HEK293 (cell line): ENCODE measurements around the gene RRM1.

Experiments
- CTCF ChIA-PET: fragments of 350-600 bp; formaldehyde crosslinking; extraction: SDS; loops from one replicate; lab custom pipeline; 2021; ENCODE audit warnings: antibody characterized with exemption; lab: Yijun Ruan, JAX
- POLR2A ChIA-PET: fragments of 300-600 bp; formaldehyde crosslinking; extraction: SDS; loops from one replicate; lab custom pipeline; 2020; ENCODE audit warnings: antibody characterized with exemption, inconsistent platforms; lab: Yijun Ruan, JAX
- H3K27ac ChIP-seq: fragments of 200-500 bp; sonication (Bioruptor generic); 2 replicates; pipeline ENCODE4 v1.5.1; 2014; ENCODE audit warnings: low read depth, low read length, control low read depth, inconsistent platforms; ENCODE audit errors: extremely low read depth
- H3K36me3 ChIP-seq, 2 experiments: fragments of 200-500 bp in 1 of 2; sonication (Bioruptor generic) in 1 of 2; 1 replicate in 1 of 2; 2 replicates in 1 of 2; pipeline ENCODE4 v1.5.1; 2014 to 2017; ENCODE audit warnings: inconsistent platforms in 2 of 2, low read length in 2 of 2; ENCODE audit not compliant: control insufficient read depth in 2 of 2, insufficient read depth in 1 of 2
- H3K4me1 ChIP-seq: fragments of 200-500 bp; sonication (Bioruptor generic); 2 replicates; pipeline ENCODE4 v1.5.1; 2014; ENCODE audit warnings: mild to moderate bottlenecking, low read length, inconsistent platforms; ENCODE audit not compliant: control insufficient read depth, insufficient read depth
- H3K4me3 ChIP-seq: 2 replicates; pipeline ENCODE4 v1.5.1; 2011; ENCODE audit warnings: low read depth, mild to moderate bottlenecking, control low read depth, low read length, moderate library complexity
- H3K9me3 ChIP-seq: fragments of 200-500 bp; sonication (Bioruptor generic); 2 replicates; pipeline ENCODE4 v1.5.1; 2014; ENCODE audit warnings: low read depth, low read length, inconsistent platforms; ENCODE audit not compliant: control insufficient read depth, insufficient read depth
- HOXA7 ChIP-seq: sonication (generic); formaldehyde crosslinking; IDR thresholded peaks from 2 replicates; pipeline ENCODE4 v1.8.1; 2022; ENCODE audit warnings: missing genetic modification reagents, borderline replicate concordance
- KLF8 ChIP-seq: fragments of 450-650 bp; formaldehyde crosslinking; IDR thresholded peaks from 2 replicates; pipeline ENCODE4 v1.5.1; 2016; ENCODE audit warnings: missing biosample characterization, missing genetic modification characterization
- PRDM6 ChIP-seq: fragments of 450-650 bp; formaldehyde crosslinking; IDR thresholded peaks from 2 replicates; pipeline ENCODE4 v1.5.1; 2017; ENCODE audit warnings: missing biosample characterization, missing genetic modification characterization
- SCRT2 ChIP-seq: fragments of 450-650 bp; formaldehyde crosslinking; IDR thresholded peaks from 2 replicates; pipeline ENCODE4 v1.5.1; 2016; ENCODE audit warnings: missing biosample characterization, missing genetic modification characterization
- ZBTB17 ChIP-seq: fragments of 450-650 bp; formaldehyde crosslinking; IDR thresholded peaks from 2 replicates; pipeline ENCODE4 v1.5.1; 2016; ENCODE audit warnings: missing biosample characterization, missing genetic modification characterization
- ZBTB26 ChIP-seq: fragments of 450-650 bp; formaldehyde crosslinking; optimal IDR thresholded peaks from 2 replicates; pipeline ENCODE3; 2016; ENCODE audit warnings: missing biosample characterization, mild to moderate bottlenecking, missing genetic modification characterization
- ZNF112 ChIP-seq: fragments of 450-650 bp; formaldehyde crosslinking; IDR thresholded peaks from 2 replicates; pipeline ENCODE4 v1.5.0; 2017; ENCODE audit warnings: missing biosample characterization, missing genetic modification characterization
- ZNF146 ChIP-seq: fragments of 450-650 bp; formaldehyde crosslinking; IDR thresholded peaks from 2 replicates; pipeline ENCODE4 v1.5.1; 2016; ENCODE audit warnings: missing biosample characterization, missing genetic modification characterization
- ZNF184 ChIP-seq: fragments of 450-650 bp; IDR thresholded peaks from 2 replicates; pipeline ENCODE4 v1.5.1; 2018; ENCODE audit warnings: missing biosample characterization, mild to moderate bottlenecking, missing genetic modification characterization
- ZNF266 ChIP-seq: fragments of 450-650 bp; formaldehyde crosslinking; IDR thresholded peaks from 2 replicates; pipeline ENCODE4 v1.5.1; 2016; ENCODE audit warnings: missing biosample characterization, missing genetic modification characterization, low read depth
- ZNF350 ChIP-seq: fragments of 450-650 bp; formaldehyde crosslinking; IDR thresholded peaks from 2 replicates; pipeline ENCODE4 v1.5.0; 2017; ENCODE audit warnings: missing biosample characterization, mild to moderate bottlenecking, missing genetic modification characterization
- ZNF37A ChIP-seq: fragments of 450-650 bp; IDR thresholded peaks from 2 replicates; pipeline ENCODE4 v1.5.1; 2018; ENCODE audit warnings: missing biosample characterization, missing genetic modification characterization
- ZNF394 ChIP-seq: fragments of 450-650 bp; formaldehyde crosslinking; IDR thresholded peaks from 2 replicates; pipeline ENCODE4 v1.5.1; 2016; ENCODE audit warnings: missing biosample characterization, missing genetic modification characterization, mild to moderate bottlenecking, moderate library complexity, borderline replicate concordance
- ZNF423 ChIP-seq: fragments of 450-650 bp; formaldehyde crosslinking; IDR thresholded peaks from 2 replicates; pipeline ENCODE4 v1.5.1; 2016; ENCODE audit warnings: missing biosample characterization, missing genetic modification characterization
- ZNF529 ChIP-seq: fragments of 450-650 bp; formaldehyde crosslinking; IDR thresholded peaks from 2 replicates; pipeline ENCODE4 v1.5.1; 2017; ENCODE audit warnings: missing genetic modification characterization, missing biosample characterization; ENCODE audit not compliant: insufficient replicate concordance
- ZNF555 ChIP-seq: fragments of 450-650 bp; formaldehyde crosslinking; conservative IDR thresholded peaks from 2 replicates; pipeline ENCODE4 v1.5.1; 2017; ENCODE audit warnings: missing biosample characterization, mild to moderate bottlenecking, missing genetic modification characterization, inconsistent platforms
- TF ChIP-seq, protein P1 (sequence below): fragments of 450-650 bp; formaldehyde crosslinking; IDR thresholded peaks from 2 replicates; pipeline ENCODE4 v1.5.1; 2017; ENCODE audit warnings: missing biosample characterization, missing genetic modification characterization
- TF ChIP-seq, protein P2 (sequence below): fragments of 450-650 bp; formaldehyde crosslinking; IDR thresholded peaks from 2 replicates; pipeline ENCODE4 v1.5.1; 2016; ENCODE audit warnings: missing biosample characterization, missing genetic modification characterization

The RRM1 gene

DNA sequence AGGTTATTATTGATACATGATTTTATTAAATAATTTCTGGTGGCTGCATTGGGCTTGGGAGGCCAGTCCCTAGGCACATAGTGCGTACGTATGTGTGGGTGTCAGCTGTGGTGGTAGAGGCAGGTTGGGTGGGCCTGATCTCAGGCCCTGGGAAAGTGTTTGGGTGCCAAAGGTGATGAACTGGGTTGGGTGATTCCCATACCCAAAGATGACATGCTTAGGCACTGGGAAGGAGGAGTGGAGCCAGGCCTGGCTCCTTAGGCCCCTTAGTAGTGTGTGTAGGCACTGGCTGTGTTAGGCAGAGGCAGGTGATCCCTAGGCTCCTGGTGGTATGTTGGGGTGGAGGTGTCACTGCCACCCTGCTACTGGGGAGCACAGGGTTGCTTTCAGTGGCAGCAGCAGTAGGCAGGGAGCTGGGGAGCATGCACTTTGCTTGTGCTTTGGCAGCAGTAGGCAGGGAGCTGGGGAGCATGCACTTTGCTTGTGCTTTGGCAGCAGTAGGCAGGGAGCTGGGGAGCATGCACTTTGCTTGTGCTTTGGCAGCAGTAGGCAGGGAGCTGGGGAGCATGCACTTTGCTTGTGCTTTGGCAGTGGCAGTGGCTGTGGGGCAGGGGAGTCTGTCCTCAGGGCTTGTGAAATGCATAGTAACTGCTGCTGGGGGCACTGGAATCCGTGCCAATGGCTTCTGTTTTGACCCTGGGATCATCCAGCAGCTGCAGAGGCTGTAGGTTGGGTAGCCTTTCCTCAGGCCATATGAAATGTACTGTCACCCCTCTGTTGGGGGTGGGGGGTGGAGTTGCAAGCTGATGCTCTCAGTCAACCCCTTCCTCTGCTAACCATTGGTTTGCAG lies 84.4 kb downstream of the RRM1 start:
- Histone ChIP-seq H3K36me3 (no peaks in the 10 kb centered on the region), H3K4me3 (no peak overlapping the region), H3K4me1 (no peaks in the 10 kb centered on the region), H3K9me3 (no peaks in the 10 kb centered on the region), H3K27ac (no peak overlapping the region)
- CTCF ChIA-PET = interaction anchor here (1.1 to 2.5 kb wide), 2 partner anchors 9 to 360 kb away, joined by 5 to 16 read pairs; no protein-coding TSS in a partner anchor
- TF ChIP-seq, protein P1, sequence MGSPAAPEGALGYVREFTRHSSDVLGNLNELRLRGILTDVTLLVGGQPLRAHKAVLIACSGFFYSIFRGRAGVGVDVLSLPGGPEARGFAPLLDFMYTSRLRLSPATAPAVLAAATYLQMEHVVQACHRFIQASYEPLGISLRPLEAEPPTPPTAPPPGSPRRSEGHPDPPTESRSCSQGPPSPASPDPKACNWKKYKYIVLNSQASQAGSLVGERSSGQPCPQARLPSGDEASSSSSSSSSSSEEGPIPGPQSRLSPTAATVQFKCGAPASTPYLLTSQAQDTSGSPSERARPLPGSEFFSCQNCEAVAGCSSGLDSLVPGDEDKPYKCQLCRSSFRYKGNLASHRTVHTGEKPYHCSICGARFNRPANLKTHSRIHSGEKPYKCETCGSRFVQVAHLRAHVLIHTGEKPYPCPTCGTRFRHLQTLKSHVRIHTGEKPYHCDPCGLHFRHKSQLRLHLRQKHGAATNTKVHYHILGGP = no peak
- TF ChIP-seq SCRT2 (no peak), ZNF146 (tag by site-specific recombination) (no peak)
- POLR2A ChIA-PET = interaction anchor here (0.6 kb wide), 1 partner anchor 377 kb away, joined by 4 read pairs; no protein-coding TSS in a partner anchor

DNA sequence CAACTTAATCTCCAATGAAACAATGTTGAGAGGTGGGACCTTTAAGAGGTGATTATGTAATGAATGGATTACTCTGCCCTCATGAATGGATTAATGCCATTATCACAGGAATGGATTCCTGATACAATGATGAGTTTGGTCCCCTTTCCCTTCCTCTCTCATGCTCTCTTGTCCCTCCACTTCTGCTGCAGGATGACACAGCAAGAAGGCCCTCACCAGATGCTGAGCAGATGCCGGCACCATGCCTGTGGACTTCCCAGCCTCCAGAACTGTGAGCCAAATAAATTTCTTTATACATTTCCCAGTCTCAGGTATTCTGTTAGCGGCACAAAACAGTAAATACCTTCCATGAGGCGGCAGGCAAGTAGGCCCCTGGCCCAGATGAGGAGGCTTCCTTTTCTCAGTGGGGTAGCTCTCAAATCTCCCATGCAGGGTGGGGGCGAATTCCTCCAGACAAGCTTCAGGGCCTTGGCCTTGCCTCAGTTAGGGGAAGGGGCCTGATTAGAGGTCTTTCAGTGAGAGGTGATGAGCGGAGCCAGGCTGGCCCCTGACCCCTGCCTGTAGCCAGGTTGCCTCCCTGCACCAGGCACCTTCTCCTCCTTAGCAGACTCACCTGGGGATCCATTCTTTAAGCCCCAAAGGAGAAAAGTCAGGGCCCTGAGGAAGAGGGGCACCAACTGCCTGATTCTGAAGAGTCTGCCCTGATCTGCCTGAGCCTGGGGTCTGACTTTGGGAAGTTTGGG lies 86.0 kb downstream of the RRM1 start:
- no peak for TF ChIP-seq KLF8 (tag by site-specific recombination)
- no peak for TF ChIP-seq ZNF394
- no peak for TF ChIP-seq ZNF350 (tag by site-specific recombination)
- TF ChIP-seq ZNF529 (tag by site-specific recombination) = no peak
- no peak for TF ChIP-seq ZBTB17 (tag by site-specific recombination)
- no peak for TF ChIP-seq SCRT2
- TF ChIP-seq ZNF37A (tag by site-specific recombination) = no peak
- TF ChIP-seq ZNF112 = no peak
- no peak for TF ChIP-seq PRDM6 (tag by site-specific recombination)
- TF ChIP-seq ZNF184 (tag by site-specific recombination) = no peak
- TF ChIP-seq, protein P2, sequence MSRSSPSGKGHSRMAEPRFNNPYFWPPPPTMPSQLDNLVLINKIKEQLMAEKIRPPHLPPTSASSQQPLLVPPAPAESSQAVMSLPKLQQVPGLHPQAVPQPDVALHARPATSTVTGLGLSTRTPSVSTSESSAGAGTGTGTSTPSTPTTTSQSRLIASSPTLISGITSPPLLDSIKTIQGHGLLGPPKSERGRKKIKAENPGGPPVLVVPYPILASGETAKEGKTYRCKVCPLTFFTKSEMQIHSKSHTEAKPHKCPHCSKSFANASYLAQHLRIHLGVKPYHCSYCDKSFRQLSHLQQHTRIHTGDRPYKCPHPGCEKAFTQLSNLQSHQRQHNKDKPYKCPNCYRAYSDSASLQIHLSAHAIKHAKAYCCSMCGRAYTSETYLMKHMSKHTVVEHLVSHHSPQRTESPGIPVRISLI (tag by site-specific recombination) = no peak
- TF ChIP-seq ZBTB26 = no peak
- TF ChIP-seq ZNF555 = no peak
- TF ChIP-seq ZNF266 (tag by site-specific recombination) = no peak
- no peak for TF ChIP-seq HOXA7
- TF ChIP-seq ZNF423 = no peak
- H3K4me3 ChIP-seq = no peak overlapping the region
- no peaks in the 10 kb centered on the region for H3K36me3 ChIP-seq
- ChIA-PET CTCF (interaction anchor here (1.1 kb wide), 1 partner anchor 359 kb away, joined by 5 read pairs; no protein-coding TSS in a partner anchor), POLR2A (no interaction called here)
- no peaks in the 10 kb centered on the region for H3K4me1 ChIP-seq
- no peak overlapping the region for H3K27ac ChIP-seq
- no peaks in the 10 kb centered on the region for H3K9me3 ChIP-seq
